AG08395 (cell line): ENCODE results near the gene FNDC3B.

ENCODE experiments used
- DNase-seq: peaks from one replicate; pipeline ENCODE4 v3.0.0; 2012; ENCODE audit warnings: mixed read lengths, low spot score

FNDC3B gene

GRCh38 chr3:172171396-172172075, 132.2 kb downstream of the FNDC3B start:
- peak; percentile 30 for DNase-seq

DNA sequence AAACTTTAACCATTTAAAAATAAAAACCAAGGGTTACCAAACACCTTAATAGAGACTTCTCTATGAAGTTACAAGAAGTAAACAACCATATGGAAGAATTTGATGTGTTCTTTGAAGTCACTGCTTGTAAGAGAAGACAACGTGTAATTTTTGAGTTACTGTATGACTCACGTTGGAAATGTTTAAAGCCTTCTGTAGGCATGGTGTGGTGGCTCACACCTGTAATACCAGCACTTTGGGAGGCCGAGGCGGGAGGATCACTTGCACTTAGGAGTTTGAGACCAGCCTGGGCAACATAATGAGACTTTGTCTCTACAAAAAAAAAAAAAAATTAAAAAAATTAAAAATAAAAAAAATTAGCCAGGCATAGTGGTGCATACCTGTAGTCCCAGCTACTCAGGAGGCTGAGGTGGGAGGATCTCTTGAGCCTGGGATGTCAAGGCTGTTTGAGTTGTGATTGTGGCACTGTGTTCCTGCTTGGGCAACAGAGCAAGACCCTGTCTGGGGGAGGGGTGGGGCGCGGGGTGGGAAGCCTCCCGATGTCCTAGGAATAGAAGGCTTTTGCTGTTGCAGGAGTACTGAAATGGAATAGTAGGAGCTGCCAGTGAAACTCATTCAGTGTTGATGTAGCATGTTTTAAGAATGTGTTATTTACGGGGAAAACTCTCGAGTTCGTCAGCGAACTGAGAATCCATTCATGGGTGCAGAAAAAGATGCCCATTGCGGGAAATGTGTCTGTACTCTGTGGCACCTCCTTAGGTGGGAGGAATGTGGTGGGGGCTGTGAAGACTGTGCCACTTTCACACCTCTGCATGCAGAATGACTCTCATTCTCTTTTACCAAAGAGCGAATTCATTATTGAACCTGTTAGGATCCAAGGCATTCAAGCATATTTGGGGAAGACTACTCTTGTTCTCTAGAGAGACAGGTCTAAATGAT, 134.2 kb downstream of the FNDC3B start:
- no peak for DNase-seq

DNA sequence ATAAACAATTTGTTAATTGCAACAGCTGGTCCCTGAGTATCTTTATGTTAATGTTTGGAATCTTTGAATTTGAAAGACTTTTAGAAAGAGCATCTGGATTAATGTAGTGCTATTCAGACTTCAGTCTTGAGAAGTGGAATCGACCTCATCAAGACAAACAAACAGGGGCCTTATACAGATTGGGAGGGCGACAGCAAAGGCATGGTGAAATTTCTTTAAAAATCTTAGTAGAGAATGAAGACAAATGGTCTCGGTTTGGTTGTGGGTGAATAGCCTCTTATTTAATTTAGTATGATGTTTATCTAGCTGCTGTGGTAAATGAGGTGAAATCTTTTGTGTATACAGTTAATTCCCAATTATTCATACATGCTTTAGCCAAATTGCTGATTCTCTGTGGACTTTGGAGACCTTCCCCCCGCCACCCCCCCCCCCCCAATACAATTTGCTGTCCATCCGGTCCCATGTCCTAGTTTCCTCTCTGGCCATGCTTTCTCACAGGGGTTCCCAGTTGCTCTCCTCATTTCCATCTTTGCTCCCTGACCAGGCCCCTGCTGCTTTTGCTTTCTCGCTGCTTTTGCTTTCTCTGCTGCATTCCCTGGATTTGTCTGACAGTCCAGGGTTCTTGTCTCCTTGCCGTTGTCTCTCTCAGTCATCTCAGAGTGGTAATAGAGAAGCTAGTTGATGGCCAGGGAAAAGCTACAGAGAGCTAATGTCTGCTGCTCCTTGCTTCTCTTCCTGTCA, 135.3 kb downstream of the FNDC3B start:
- no peak for DNase-seq

- DNase-seq, result no peak
Measured at GRCh38 chr3:172175254-172175599, 135.8 kb downstream of the FNDC3B start.

DNA sequence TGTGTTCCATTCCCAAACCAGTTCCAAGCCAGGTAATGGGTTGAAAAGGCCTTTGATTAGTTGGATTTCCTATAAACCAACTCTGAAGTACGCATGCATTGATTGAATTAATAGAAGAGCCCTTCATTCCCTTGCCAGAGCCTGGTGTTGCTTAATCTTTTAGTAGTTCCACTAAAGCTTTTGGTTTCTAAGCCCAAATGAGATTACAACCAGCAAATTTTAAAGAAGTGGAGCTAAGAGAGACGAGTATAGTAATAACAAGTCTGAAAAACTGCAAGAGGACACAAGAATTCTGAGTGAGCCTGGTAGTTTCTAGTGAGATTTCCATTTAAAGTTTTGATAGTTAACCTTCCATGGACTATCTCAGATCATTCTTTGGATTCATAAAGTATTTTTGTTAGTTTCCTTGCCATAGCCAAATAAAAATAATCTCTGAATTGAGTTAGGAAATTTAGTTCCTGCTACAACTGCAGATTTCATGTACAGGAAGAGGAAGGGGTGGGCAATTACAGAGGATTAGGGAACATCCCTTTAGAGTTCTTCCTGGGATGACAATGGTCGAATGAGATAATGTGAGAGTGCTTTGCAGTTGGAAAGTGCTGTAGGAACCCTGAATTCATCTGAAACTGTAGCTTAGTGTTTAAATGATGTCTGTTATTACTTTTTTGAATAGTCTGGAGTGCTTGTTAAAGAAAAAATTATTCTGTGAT, 136.8 kb downstream of the FNDC3B start:
- no peak for DNase-seq

DNA sequence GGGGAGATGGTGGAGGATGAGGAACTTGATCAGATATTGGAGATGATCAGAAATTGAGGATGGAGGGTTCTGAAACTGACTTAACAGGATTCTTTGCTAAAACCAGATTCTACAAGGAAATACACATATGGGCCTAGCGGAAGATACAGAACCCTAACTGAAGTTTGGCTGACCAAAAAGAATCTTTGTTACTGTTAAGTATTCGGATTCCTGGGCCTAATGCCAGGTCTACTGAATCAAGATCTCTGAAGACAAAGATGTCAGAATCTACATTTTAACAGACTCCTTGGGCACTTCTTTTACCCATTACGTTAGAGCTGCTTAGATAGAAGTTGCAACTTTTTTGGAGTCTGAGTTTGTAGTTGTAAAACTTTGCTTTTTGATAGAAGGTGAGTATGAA, 137.7 kb downstream of the FNDC3B start:
- peak; percentile 40 for DNase-seq

DNA sequence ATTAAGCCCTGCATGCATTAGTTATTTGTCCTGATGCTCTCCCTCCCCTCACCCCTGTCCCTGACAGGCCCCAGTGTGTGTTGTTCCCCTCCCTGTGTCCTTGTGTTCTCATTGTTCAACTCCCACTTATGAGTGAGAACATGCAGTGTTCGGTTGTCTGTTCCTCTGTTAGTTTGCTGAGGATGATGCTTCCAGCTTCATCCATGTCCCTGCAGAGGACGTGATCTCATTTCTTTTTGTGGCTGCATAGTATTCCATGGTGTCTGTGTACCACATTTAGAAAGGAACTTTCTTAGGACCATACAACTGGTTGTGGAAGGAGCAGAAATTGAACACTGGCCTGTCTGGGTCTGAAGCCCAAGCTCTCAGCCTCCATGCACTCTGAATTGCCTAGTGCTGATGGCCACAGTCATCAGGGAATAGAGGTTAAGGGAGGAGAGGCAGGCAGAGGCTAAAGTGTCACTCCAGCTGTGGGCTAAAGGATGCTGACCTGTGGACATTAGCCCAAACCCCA, 138.5 kb downstream of the FNDC3B start:
- DNase-seq, result no peak

GRCh38 chr3:172179680-172180399, 140.5 kb downstream of the FNDC3B start:
- DNase-seq, result no peak

- no peak for DNase-seq
Measured at GRCh38 chr3:172180473-172180872, 141.1 kb downstream of the FNDC3B start.

DNA sequence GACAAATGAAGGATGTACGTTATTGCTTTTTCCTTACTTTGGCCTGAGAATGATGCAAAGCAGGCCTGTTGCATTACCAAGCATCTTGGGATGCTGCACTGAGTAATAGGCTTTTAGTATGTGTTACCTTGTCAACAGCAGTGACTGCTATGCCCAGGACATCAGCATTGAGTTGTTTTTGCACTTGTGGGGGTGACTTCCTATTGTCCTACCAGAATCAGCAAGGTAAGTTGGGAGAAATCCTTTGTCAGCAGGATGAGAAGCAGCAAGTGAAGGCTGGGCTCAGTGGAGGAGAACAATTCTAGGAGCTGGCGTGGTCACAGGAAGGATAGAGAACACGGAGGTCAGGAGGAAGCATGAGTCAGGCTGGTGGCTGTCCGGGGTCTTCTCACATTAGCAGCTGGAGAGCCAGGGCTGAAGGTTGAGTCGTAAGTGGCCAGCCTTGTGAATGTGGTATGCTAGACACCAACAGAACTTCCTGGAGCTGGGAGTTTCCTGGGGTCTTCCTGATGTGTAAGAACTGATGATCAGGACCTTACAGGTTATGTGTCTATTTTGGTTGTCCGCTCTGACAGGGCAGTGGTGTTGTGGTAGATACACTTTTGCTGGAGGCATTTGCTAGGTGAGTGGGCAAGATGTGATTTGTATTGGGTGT, 142.7 kb downstream of the FNDC3B start:
- DNase-seq, result peak; percentile 38

GRCh38 chr3:172182797-172183196, 143.4 kb downstream of the FNDC3B start:
- DNase-seq, result no peak

DNA sequence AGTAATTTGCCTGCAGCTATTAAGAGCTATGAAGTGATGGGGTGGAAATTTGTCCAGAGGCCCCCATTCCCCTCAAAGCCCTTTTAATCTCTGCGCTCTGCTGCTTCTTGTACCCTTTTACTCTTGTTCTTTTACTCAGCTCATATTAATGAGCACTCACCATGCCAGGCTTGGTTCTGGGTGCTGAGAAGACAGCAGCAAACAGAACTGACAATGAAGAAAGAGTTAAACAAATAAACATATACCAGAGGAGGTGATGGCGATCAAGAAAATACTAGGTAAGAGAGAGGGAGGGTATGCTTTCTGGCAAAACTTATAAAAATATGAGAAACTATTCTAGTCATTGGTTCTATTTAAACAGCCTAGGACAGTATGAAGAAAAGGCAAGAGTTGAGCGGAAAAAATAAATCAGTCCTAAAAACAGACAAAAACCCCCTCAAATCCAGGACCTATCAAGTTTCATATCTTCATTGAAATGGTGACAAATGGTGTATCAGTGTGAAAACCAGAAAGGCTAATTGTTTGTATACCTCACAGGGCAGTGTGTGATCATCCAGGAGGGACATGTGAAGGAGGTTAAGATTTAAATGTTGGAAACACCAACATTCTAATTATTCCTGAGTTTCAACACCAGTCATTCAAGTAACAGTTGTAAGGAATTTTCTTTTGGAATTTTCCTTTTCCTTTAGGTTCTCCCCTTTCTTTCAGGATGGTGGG, 144.9 kb downstream of the FNDC3B start:
- no peak for DNase-seq

- no peak for DNase-seq
Measured at GRCh38 chr3:172185907-172186306, 146.5 kb downstream of the FNDC3B start.

- DNase-seq, result no peak
Measured at GRCh38 chr3:172186607-172187006, 147.2 kb downstream of the FNDC3B start.

DNA sequence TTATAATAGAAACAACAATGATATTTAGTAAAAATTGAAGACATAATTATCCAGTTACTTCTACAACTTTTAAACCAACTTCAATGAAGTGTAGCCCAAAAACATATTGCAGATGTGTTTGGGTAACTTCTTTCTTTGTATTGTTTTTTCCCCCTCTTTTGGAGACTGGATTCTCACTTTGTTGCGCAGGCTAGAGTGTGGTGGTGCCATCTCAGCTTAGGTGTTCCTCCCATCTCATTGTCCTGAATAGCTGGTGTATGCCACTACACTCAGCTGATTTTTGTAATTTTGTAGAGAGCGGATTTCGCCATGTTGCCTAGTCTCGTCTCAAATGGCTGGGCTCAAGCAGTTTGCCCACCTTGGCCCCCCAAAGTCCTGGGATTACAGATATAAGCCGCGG, 148.1 kb downstream of the FNDC3B start:
- DNase-seq, result no peak

DNA sequence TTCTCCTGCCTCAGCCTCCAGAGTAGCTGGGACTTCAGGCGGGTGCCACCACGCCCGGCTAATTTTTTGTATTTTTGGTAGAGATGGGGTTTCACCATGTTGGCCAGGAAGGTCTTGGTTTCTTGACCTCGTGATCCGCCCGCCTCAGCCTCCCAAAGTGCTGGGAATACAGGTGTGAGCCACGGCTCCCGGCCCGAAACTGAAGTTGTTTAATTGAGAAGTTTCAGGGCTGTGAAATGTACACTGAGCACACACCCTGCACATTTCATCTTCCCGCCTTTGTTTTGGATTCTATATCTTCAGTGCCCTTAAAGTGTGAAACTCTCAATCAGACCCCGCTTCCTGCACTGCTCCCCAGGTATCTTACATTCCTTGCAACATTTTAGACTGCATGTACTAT, 149.1 kb downstream of the FNDC3B start:
- DNase-seq, result no peak

DNA sequence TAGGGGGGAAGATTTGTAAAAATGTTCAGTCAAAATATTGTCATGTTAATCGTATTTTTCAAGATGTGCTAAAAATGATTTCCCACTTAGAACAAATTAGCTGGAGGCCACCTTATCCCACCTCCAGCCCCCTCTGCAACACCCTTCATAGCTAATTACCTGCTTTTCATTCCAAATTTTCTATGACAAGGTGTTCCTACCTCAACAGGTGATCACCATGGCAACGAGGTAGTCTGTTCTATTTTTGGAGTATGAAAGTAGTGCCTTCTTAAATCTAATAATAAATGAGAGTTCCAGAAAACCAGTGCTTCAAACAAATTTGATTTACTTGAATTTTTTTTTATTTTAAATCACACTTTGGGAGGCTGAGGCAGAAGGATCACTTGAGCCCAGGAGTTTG, 149.8 kb downstream of the FNDC3B start:
- no peak for DNase-seq

- no peak for DNase-seq
Measured at GRCh38 chr3:172189987-172190603, 150.7 kb downstream of the FNDC3B start.

GRCh38 chr3:172190980-172191379, 151.6 kb downstream of the FNDC3B start:
- DNase-seq, result no peak

- DNase-seq, result no peak
Measured at GRCh38 chr3:172191629-172192028, 152.3 kb downstream of the FNDC3B start.
